Stimulated activated CD8-positive, alpha-beta memory T cell treated with anti-CD3 and anti-CD28 coated beads, Interleukin-4, amount 100 ng/mL, for 24 hours (primary cell): ENCODE data around the gene CRYGA.

ENCODE experiments used
- DNase-seq: peaks from one replicate; pipeline ENCODE4 v3.0.0-alpha.2; 2020; ENCODE audit warnings: low read depth

The CRYGA gene, protein sequence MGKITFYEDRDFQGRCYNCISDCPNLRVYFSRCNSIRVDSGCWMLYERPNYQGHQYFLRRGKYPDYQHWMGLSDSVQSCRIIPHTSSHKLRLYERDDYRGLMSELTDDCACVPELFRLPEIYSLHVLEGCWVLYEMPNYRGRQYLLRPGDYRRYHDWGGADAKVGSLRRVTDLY

DNA sequence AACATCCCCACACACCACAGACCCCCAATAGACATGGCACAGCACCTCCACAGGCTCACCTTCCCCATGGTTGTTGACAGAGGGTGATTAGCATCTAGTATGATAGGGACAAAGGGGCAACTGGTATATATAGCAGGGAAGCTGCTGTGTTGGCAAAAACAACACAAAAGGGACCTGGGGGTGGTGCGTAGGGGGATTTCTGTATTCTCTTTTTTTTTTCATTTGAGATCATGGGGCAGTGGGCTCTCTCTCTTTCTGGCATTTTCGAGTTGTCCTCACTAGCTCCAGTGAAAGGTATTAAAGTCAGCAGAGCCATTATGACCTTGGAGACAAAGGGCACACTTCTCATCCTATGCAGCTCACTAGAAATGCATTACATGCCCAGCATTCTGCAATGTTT is at the start of gene CRYGA:
Gene CRYGA, minus strand, starts transcription at position 101 of the 400 bp plus-strand sequence. Its CDS starts 33 bp downstream, at position 68.
- no peak for DNase-seq

DNA sequence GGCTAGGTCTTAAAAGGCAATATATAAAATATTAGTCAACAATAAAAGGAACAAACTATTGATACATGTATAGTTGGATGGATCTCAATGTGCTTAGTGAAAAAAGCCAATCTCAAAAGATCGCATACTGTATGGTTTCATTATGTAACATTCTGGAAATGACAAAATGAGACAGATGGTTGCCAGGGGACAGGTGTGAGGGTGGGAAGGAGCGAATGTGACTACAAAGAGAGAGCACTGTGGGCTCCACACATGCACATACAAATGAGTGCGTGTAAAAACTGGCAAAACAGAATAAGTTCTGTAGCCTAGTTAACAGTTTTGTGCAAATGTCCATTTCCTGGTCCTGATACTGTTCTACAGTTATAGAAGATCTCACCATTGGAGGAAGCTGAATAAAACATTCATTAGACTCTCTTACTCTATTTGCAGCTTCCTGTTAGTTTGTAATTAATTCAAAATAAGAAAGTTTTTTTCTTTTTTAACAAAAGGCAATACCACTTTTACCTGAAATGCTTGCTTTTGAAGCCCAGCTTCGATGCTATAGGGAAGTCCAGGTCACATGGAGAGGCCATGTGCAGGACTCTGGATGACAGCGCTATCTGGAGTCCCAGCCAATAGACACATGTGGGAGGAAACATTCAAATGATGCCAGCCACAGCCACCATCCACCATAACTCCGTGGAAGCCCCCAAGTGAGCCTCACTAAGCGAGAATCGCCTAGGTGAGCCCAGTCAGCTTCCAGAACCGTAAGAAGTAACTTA is 47.5 kb upstream of the CRYGA start:
- no peak for DNase-seq

DNA sequence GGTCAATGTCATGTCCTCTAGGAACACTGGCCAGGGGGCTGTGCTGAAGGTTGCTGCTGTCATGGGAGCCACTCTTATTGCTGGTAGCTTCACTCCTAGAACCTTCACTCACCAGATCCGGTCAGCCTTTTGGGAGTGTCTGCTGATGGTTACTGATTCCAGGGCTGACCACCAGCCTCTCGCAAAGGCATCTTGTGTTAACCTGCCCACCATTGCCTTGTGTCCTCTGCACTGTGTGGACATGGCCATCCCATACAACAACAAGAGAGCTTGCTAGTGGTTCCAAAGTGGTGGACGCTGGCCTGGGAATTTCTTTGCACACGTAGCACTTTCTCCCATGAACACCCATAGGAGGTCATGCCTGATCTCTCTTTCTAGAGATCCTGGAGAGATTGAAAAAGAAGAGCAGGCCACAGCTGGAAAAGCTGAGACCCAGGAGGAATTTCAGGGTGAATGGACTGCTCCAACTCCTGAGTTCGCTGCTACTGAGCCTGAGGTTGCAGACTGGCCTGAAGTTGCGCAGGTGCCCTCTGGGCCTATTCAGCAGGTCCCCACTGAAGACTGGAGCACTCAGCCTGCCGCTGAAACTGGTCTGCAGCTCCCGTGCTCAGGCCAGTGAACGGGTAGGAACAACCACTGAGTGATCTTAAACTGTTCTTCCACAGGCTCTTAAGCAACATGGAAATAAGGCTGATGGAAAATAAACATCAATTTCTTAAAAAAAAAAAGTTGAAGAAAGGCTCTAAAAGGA is 45.1 kb upstream of the CRYGA start:
- no peak for DNase-seq

DNA sequence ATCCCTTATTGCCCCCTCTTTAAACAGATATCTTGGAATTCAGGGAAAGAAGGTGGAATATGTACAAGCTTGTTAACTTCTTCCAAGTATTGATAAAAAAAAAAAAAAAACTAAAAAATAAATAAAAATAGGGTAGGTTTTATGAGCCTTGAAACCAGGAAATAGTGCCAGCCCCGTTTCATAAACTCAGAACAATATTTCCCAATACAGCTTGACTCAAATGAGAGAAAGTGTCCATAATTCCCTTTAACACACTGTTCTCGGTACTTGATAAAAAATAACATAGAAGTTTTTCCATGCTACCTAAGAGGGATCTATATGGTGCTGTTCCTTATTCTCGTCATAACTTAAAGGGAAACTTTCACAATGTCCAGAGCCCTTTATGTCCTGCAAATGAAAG is 44.4 kb upstream of the CRYGA start:
- no peak for DNase-seq

DNA sequence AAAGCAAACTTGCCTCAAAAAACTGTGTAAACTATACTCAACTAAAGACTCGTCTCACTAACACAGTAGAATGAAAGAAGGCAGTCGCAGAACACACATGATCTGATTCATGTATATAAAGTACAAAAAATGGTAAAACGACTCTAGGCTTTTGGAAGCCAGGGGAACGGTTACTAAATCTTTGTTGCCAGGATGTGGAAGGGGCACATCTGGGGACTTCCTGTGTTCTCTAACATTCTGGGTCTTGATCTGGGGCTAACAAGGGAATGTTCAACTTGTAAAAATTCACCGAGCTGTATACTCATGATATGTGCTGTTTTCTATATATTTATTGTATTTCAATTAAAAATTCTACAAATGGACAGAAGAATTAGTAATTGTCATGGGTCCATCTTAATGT is 40.8 kb upstream of the CRYGA start:
- DNase-seq = no peak

DNA sequence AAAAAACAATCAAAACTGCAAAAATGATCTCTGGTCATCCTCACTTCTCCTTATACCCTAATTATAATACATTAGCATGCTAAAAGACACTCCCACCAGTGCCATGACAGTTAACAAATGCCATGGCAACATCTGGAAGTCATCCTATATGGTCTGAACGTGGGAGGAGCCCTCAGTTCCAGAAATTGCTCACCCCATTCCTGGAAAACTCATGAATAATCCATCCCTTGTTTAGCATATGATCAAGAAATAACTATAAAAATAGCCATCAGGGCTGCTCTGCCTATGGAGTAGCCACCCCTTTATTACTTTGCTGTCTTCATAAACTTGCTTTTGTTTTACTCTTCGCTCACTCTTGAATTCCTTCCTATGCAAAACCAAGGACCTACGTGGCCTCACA is 32.1 kb upstream of the CRYGA start:
- no peak for DNase-seq

DNA sequence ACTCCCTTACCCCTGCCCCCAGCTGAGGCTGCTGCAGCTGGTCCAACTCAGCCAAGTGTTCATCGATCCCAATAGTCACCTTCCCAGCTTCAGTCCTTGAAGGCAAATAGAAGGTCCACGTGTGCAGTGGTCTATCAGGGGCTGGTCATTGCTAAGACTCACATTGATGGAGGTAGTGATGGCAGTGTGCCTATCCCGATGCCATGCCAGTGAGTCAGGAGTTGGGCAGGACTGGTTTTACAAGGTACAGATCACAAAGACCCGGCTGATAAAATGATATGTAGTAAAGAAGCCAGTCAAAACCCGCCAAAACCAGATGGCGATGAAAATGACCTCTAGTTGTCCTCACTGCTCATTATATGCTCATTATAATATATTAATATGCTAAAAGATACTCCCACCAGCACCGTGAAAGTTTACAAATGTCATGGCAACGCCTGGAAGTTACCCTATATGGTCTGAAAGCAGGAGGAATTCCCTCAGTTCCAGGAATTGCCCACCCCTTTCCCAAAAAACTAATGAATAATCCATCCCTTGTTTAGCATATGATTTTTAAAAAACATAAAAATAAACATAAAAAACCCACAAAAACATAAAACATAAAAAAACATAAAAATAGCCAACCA is 29.3 kb upstream of the CRYGA start:
- no peak for DNase-seq

DNA sequence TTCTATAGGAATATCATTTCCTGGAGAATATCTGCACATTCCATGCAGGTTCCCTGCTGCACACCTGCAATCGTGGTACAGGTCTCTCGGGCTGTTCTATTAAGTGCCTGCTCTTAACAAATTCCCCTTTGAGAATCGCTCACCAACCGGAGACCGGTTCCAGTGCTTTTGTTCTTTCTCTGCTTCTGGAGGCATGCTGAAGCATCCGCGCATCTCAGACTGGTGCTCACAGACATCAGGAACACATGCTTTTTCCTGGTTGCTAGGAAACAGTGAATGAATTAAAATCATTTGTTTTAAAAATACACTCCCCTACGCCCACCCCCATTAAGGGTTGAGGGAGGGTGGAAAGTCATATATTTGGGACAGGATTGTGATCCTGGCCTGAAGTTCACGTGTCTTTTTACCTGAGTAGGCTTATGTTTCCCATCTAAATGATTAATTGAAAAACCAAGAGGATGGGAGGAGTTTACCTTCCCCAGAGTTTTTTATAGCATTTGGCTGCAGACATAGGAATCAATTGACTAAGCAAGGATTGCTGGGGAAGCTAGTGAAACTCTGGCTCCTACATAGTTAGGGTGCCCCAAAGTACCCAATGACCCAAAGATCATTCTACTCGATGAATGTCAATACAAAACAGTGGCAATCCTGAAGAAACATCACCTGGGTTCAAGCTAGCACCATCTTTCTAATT is 26.6 kb upstream of the CRYGA start, which contains the start of gene C2orf80:
Gene C2orf80, minus strand, starts transcription at position 221 of the 694 bp plus-strand sequence. CDS start 3,044 bp downstream, outside the sequence.
- no peak for DNase-seq

DNA sequence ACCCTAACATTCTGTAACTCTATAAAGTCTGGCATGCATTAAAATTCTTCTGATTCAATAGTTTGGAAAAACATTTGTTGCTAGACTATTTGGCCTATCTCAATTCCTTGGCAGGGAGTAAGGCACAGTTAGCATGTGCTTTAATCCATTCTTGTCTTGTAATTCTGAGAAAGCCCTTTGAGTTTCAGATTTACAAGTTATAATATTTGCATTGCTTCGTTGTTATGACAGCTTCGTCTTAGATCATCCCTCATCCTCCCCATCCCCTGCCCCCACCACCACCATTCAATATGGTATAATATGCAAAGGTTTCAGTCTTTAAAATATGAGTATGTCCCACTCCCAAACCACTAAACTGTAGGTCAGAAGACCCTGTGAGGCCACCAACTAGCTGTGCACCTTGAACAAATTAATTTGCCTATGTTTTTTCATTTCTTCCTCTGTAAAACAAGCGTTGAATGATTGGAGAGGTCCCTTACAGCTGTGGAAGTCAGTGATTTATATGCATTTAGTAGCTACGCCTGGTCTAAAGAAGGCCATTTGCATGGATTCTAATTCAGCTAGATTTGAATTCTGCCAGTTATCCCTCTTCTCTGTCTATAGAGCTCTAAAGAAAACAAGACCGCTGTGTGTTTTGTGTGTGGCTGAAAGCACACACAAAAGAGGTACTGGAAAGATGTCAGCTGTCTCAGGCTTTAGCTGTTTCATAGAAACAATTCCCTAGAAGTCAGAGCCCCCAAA is 25.9 kb upstream of the CRYGA start:
- DNase-seq = no peak

DNA sequence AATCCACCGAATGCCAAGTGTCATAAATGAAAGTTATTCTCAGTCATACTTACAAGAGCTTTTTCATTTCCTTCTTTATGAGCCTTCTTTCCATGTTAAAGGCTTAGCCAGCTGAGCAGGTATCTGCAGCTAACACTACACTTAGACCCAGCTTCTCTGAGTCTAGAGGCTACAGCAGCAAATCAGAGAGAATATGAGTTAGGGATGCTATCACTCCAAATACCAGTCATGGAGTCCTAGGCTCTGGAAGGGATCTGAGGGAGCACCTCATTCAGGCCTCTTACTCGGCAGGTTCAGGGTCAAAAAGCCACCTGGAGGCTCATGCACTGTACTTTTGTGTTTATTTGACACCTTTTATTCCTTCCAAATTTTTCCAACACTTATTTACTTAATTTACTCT is 23.5 kb upstream of the CRYGA start:
- DNase-seq = no peak

DNA sequence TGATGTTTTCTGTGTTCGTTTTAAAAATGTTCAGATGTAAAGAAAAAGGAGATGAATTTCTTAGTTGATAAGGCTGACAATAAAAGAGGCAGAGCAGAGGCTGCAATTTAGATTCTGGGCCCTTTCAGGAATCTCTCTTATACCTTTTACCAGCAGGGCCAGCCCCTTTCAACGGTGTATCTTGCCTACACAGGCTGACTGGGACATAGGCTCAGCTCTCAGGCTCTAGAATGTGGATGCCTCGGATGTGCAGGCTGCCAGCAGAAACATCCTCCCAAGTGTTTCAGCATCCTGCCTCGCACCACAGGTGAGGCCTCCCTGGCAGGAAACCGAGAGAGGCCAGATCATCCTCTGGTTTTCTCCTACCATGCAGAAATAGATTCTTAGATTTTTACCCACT is 23.1 kb upstream of the CRYGA start:
- no peak for DNase-seq

DNA sequence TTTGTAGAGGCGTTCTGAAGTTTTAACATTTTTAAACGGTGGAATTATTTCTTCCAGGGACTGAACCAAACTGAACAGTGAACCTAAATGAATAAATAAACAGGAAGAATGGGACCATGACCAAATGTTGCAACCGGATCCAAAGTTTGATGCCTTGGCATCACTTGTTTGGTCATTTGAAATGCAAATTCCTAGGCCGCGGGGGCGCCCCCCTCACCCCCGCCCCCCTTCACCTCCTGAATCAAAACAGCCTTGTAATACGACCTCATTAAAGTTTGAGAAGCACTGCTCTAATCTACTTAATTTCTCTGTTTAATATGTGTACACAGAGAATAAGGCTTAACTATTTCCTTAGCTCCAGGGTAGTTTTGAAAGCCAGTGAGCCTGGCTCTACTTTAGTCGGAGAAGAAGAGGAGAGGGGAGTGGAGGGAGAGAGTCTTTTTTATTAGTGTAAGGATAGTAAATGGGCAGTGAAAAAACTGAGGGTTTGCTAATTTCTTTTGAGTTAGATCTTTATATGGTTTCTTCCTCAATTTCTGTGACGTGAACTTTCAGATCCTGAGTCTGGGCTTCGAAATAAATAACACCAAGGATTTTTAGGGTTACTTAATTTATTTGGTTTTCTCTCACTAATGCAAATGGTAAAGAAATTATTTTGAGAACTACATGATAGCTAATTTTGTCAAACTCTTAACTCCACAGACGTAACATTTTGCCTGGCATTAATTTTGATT is 20.8 kb upstream of the CRYGA start:
- no peak for DNase-seq

DNA sequence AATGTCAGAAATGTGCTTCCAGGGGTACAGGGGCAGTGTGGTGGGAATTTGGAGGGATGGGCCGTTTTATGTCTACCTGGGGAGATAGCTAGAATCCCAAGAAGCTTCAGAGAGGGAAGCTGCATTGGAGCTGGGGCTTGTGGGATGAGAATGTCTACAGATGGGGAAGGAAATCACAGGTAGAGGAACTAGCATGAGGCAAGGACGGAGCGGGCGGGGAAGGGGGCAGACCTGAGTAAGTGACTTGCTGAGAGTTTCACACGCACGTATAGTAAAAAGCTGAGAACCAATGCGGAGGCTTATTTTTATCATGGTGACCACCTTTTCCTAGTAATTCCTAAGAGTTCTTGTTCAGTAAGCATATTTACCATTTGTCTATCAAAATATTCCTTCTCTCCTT is 20.1 kb upstream of the CRYGA start:
- no peak for DNase-seq

DNA sequence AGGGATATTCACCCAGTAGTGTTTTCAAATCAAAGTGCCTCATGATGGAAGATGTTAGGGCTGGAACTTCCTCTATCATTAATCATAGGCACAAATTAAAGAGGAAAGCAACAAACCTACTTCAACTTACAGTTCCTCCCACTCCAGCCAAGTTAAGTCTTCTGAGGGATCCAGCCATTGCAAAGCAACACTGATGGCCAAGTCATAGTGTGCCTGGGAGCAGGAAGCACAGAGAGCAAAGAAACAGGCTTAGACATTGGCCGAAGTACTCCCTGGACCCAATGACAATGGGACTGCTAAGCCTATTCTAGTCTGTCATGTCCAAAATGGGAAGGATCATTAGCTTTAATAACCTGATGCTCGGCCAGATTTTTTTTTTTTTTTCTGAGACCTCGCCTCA is 19.4 kb upstream of the CRYGA start:
- DNase-seq = no peak

DNA sequence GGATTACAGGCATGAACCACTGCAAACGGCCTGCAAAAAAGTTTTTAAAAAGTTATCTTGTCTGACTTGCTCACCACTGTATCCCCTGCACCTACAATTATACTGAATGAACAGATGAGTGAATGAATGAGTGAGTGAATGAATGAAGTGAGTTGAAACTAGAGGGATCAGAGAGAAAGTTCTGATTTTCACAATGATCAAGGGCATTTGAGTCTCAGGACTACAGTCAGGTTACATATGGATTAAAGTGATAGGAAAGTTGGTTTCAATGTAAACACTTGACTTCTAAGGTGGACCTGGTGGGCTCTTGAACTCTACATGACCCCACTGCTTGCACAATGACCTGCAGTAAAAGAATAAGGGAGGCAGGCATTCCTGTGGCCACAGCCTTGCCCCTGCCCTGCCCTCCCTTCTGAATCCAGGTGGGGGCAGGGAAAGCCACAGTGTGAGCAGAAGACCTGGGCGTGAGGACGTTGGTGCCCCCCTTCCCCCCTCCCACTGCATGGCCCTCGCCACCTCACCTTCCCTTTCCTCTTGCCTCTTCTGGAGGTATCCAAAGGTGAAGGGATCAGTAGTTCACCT is 15.7 kb upstream of the CRYGA start:
- no peak for DNase-seq

DNA sequence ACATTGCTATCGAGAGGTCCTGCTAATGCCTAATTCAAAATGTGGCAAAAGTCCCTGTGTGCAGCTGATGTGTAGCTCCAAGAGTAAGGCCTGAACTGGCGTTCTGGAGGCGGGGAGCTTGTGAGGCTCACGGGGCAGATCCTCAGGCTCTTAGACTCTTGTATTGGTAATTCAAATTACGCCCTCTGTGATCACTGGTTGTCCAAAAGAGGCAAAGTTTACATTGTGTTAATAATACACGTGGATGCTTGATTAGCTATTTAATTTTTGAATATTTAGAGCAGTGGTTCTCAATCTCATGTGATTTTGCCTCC is 12.4 kb upstream of the CRYGA start:
- DNase-seq = no peak

DNA sequence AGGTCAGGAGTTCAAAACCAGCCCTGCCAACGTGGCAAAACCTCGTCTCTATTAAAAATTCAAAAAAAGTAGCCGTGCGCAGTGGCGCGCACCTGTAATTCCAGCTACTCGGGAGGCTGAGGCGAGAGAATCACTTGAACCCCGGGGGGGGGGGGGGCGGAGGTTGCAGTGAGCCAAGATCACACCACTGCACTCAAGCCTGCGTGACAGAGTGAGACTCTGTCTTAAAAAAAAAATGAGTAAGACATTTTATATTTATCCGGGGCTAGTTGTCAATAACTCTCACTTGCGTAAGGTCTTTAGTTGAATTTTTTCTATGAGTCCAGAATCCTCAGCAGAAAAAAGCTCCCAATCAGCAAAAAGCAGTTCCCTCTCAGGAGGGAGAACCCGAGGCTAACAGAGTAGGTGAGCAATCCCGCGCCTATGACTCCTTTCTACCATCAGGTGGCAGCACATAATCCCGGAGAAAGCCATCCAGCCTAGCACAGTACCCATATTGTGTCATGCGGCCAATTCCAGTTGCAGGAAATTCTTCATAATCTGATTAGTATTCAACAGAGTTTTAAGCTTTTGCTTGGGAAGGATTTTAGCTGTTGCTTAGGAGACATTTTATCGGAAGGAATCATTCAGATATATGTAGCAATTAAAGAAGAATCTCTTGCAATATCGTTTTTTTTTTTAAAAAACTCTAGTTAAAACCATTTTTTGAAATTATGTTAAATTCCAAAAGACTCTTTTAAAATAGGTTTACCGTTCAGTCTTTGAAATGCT is 11.9 kb upstream of the CRYGA start:
- peak; percentile 34 for DNase-seq

DNA sequence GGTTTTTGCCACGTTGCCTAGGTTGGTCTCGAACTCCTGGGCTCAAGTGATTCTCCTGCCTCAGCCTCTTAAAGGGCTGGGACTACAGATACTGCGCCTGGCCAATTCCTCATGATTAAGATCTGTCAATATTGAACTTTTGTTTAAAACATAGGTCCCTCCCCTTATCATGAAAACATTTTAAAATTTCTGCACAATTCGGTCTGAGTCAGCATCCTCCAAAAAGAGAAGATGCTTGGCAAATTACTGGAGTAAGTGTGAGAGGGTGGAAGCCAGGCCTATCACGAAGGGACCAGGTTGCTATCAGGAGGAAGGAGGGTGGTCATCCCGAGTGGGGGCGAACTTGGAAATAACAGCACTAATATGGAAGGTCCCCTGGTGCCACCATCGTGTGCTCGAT is 10.8 kb upstream of the CRYGA start:
- no peak for DNase-seq

DNA sequence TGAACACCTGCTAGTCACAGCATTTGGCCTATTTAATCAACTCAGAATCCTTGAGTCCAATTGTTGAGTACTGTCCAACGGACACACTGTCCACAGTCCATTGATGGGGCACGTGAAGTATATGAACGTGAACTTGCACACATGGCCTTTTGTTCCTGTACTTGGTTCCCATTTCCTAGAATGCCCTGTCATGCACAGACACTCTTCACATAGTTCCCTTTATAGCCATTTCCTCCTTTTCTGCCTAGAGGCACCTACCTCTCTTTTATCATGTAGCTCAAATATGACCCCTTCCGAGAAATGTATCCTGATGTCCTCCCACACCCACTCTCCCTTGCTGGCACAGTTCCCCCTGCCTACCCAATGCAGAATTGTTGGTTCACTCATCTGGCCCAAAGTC is 8.7 kb upstream of the CRYGA start:
- no peak for DNase-seq
